HG03039 (cell line): ENCODE data around the gene PSMC3IP.
"Not testable (repeated sequence)": the region's sequence is repeated elsewhere in the genome, so short reads cannot be mapped to it uniquely, and the experiment has no call there.

Experiments used
- ATAC-seq: cut with Tn5 transposase; IDR thresholded peaks from one replicate; pipeline ENCODE4 v1.9.1; 2021; ENCODE audit warnings: mild to moderate bottlenecking, moderate library complexity; ENCODE audit not compliant: unreplicated experiment

Gene PSMC3IP

DNA sequence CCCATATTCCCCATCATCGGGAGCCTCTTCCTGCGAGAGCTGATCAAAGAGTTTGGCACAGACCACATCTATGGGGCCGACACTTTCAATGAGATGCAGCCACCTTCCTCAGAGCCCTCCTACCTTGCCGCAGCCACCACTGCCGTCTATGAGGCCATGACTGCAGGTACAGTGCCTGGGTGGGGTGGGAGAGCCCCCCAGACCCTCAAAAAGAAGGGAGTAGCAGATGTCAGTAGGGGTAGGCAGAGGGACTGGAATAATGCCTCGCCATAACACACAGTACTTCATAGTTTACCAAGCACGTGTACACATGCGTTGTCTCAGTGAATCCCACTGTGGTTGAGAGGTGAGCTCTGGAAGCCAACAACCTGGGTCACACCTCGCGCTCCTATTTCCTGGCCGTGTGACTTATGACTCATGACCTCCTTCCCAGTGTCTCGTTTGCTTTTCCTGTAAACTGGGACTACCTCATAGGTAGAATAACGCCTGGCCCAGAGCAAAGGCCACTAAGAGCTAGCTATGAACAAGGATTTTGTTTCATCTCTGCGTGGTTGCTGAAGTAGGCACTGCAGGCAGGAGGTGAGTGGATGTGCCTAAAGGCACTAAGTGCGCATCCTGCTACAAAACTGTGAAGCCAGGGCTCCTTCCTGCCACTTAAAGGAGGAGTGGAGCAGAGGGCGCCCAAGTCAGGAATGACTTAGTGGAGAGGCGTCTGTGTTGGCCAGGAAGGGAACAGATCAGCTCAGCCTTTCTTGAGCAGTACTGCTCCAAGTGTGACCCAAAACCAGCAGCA lies 36.3 kb downstream of the PSMC3IP start:
- no peak for ATAC-seq

DNA sequence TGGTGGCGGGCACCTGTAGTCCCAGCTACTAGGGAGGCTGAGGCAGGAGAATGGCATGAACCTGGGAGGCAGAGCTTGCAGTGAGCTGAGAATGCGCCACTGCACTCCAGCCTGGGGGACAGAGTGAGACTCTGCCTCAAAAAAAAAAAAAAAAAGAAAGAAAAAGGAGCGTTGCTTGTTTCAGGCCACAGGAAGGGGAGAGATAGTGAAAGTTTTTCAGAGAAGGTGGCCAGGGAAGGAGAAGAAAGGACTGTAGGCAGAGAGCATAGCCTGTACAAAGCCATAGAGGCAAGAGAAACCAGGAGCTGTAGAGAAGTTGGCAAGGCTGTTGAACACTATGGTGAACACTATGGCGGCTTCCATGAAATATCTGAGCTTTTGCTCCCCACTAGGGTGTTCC lies 37.0 kb downstream of the PSMC3IP start:
- ATAC-seq = not testable (repeated sequence)

DNA sequence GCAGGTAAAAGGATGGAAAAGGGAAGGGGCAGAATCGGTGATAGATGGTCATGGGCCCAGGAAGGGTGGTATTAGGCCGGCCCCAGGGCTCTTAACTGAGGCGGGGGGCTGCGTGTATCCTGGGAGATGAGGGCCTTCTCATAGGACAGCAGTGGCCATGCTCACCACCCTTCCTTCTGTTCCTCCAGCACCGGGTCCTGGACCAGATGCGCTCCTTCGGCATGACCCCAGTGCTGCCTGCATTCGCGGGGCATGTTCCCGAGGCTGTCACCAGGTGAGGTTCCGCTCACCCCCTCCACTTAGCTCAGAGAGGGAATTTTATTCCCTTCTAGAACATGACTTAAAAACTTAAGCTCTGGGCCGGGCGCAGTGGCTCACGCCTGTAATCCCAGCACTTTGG lies 39.0 kb downstream of the PSMC3IP start:
- no peak for ATAC-seq

DNA sequence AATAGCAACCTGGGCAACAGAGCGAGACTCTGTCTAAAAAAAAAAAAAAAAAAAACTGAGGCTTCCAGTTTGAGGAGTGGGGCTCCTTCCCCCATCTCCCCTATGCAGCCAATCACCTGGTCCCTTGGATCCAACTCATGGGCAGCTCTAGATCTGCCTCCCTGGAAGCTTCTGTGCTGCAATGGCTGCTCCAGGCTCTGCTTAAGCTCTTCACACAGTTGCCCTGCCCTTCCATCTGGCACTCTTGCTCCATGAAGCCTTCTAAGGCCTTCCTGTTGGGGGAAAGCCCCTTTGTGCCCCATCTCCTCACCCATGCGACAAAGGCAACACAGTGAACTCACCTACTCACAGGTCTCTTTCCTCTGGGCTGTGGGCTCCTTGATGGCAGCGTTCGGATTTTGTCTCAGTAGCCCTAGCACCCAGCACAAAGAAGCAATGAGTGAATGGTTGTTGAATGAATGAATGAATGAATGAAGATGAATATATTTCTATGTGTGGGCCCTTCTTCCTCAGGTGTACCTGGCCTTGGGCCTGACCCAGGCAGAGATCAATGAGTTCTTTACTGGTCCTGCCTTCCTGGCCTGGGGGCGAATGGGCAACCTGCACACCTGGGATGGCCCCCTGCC lies 39.6 kb downstream of the PSMC3IP start:
- ATAC-seq = no peak

DNA sequence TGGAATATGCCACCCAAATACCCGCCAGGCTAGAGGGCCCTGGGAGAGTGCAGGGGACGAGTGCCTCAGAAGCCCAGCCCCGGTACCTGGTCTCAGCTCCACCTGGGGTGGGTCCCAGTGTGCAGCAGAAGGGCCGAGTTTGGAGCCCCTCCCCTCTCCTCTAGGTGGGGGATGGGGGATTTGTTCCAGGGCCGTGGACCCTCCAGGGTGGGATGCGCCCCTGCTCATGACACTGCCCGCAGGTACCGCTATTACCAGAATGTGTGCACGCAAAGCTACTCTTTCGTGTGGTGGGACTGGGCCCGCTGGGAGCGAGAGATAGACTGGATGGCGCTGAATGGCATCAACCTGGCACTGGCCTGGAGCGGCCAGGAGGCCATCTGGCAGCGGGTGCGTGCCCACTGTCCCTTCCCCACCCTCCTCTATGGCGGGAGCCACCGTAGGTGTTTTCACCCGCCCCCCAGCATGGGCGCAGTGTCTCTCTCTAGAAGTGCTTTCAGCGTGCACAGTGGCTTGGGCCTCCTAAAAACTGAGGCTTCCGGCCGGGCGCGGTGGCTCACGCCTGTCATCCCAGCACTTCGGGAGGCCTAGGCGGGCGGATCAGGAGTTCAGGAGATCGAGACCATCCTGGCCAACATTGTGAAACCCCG lies 40.2 kb downstream of the PSMC3IP start:
- no peak for ATAC-seq

DNA sequence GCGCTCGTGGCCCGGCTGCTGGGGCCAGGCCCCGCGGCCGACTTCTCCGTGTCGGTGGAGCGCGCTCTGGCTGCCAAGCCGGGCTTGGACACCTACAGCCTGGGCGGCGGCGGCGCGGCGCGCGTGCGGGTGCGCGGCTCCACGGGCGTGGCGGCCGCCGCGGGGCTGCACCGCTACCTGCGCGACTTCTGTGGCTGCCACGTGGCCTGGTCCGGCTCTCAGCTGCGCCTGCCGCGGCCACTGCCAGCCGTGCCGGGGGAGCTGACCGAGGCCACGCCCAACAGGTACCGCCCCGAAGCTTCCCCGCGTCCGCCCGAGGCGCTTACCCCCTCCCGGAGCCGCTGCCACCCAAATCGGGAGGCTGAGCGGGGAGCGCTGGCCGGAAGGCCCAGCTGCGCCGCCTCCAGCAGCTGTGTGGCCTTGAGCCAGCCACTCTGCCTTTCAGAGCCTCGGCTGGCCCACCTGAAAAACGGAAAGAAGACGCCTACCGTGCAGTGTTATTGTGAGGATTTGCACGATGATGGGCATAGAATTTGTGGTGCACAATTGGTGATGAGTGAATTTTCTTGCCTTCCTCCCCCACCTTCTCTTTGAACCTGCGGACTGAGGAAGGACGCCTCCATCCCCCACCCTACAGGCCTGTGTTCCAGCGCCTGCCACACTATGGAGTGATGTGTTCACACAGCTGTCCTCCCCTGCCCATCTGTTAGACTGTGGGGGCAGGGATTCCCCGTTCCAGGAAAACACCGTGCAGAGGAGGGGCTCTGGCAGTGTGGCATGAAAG lies 41.0 kb downstream of the PSMC3IP start:
- peak; percentile 46 for ATAC-seq

DNA sequence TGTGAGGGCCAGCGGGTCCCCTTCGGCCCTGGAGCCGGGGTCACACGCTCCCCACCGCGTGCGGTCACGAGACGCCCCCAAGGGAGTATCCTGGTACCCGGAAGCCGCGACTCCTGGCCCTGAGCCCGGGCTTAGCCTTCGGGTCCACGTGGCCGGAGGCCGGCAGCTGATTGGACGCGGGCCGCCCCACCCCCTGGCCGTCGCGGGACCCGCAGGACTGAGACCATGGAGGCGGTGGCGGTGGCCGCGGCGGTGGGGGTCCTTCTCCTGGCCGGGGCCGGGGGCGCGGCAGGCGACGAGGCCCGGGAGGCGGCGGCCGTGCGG lies 41.5 kb downstream of the PSMC3IP start, which contains the start of gene NAGLU:
Gene NAGLU, plus strand, starts transcription at position 194 of the 324 bp plus-strand sequence. Its CDS starts 32 bp downstream, at position 226.
- peak; percentile 79 for ATAC-seq

DNA sequence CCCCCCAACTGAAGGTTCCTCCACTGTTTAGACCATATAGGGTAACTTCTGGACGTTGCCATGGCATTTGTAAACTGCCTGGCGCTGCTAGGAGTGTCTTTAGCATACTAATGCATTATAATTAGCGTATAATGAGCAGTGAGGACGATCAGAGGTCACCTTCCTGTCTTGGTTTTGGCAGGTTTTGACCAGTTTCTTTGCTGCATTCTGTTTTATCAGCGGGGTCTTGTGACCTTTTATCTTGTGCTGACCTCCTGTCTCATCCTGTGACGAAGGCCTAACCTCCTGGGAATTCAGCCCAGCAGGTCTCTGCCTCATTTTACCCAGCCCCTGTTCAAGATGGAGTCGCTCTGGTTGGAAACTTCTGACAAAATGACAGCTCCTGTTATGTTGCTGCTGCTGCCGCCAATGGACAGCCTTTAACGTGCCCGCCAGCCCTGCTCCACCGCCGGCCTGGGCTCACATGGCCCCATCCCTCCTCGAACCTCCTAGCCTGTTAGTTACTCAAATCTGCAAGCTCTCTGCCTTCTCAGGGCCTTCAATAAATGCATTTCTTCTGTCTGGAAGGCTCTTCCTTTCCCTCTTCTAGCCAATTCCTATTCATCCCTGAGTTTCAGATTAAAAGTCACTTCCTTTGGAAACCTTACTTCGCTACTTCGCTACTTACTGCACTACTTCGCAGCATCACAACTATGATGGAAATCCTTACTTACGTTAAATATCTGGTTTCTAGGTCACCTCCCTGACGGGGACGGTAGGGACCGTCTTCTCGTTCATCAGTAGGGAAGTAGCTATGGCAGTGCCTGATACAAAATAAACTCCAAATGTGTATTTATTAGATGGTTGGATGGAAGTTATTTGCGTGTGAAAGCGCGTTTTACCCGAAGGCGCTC lies 42.1 kb downstream of the PSMC3IP start:
- ATAC-seq = no peak

DNA sequence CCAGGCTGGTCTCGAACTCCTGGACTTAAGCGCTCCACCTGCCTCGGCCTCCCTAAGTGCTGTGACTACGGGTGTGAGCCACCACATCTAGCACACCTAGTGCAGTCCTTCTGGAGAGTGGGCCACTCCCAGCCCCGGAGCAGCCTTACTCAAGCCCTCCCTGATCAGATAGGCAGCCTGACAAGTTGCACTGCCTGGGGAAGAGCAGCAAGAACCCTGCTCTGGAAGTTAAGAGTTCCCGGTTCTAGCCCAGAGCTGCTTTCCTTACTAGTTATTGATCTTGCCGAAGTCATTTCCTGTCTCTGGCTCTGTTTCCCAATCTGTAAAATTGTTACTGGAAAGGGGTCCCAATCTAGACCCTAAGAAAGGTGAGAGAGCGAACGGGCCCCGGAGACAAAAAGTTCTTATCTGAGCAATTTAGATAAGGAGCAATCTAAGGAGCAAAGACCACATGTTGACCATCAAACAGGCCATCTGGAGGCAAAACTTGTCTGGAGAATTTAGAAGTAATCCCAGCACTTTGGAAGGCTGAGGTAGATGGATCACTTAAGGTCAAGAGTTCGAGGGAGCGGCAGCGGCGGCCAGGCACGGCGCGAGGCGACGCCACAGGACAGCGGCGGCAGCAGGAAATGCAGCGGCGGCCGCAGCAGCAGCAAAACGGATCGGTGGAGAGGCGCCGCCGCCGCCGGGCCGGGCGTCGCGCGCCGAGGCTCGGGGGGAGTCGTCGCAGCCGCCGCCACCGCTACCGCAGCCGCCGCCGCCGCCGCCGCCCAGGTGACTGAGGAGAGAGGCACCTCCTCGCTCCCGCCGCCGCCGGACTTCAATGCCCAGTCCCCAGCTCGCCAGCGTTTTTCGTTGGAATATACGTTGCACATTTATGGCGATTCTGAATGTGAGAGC lies 45.8 kb downstream of the PSMC3IP start:
- no peak for ATAC-seq

DNA sequence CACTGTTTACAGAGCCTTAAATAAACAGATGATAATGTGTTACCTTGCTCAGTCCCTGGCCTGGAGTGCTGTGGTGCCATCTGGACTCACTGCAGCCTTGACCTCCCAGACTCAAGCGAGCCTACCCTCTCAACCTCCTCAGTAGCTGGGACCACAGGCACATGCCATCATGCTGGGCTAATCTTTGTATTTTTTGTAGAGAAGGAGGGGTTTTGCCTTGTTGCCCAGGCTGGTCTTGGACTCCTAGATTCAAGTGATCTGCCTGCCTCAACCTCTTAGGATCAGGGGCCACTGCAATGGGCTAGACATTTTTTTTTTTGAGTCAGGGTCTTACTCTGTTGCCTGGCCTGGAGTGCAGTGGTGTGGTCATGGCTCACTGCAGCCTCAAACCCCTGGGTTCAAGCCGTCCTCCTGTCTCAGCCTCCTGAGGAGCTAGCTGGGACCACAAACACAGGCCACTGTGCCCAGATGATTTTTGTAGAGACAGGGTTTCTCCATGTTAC lies 46.5 kb downstream of the PSMC3IP start:
- ATAC-seq = no peak

DNA sequence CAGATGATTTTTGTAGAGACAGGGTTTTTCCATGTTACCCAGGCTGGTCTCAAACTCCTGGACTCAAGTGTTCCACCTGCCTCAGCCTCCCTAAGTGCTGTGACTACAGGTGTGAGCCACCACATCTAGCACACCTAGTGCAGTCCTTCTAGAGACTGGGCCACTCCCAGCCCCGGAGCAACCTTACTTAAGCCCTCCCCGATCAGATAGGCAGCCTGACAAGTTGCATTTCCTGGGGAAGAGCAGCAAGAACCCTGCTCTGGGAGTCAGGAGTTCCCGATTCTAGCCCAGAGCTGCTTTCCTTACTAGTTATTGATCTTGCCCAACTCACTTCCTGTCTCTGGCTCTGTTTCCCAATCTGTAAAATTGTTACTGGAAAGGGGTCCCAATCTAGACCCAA lies 48.5 kb downstream of the PSMC3IP start:
- ATAC-seq = no peak

DNA sequence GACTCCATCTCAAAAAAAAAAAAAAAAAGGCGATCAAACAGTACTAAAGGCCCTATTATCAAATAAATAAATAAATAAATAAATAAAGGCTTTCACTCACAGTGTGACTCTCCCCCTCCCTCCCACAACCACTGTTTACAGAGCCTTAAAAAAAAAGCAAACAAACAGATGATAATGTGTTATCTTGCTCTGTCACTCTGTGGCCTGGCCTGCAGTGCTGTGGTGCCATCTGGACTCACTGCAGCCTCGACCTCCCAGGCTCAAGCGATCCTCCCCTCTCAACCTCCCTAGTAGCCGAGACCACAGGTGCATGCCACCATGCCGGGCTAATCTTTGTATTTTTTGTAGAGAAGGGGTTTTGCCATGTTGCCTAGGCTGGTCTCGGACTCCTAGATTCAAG lies 49.6 kb downstream of the PSMC3IP start:
- ATAC-seq = no peak

DNA sequence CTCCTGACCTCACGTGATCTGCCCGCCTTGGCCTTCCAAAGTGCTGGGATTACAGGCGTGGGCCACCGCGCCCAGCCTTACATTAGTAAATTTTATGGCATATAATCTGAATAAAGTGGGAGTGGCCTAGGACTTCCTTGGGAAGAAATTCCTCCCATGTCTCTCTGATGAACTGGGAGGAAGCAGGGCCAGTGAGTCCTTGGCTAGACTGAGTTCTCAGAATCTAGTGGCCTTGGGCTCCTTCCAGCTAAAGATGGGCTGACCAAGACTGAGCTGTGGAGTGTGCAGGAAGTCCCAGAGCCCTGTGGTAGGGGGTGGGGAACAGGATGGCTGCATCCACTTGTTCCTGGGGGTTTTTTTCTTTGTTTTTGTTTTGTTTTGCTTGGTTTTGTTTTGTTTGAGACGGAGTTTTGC lies 51.5 kb downstream of the PSMC3IP start:
- no peak for ATAC-seq

DNA sequence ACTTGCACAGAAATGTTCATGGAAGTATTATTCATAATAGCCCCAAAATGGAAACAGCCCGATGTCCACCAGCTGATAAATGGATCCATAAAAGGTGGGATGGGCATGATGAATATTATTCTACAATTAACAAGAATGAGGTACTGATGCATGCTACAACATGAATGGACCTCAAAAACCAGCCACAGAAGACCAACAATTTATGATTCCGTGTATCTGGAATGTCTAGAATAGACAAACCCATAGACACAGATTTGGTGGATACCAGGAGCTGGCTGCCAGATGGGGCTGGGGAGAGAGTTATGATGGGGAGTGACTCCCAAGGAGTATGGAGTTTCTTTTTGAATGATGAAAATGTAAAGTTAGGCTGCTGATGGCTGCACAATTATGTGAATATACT lies 52.3 kb downstream of the PSMC3IP start:
- no peak for ATAC-seq

DNA sequence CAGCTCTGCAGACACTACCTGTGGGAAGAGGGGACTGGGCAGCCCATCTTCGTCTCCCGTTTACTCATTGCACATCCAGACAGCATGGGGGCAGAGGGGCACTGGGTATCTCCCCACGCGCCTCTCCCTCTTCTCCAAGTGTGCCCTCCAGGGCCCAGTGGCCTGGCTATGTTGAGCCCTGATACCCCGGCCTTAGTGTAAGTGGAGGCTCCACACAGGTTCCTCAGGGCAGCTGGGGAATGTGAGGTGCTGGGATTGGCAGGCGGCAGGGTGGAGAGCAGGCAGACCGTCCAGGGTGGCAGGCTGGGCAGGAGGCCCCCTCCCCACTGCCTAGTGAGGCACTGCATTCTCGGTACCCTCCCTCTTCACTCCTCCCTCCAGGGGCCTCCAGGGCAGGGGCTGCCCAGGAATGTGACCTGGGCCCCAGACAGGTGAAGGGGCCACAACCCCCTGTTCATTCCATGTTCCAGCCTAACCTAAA lies 54.7 kb downstream of the PSMC3IP start:
- ATAC-seq = no peak
